Suppressor macrophage treated with lipopolysaccharide for 4 hours (primary cell): Measurements from ENCODE around the gene SEL1L3.
A peak's percentile ranks its signal among the peaks of the same experiment; 100 is the strongest.
"Not testable (repeated sequence)": the region's sequence is repeated elsewhere in the genome, so short reads cannot be mapped to it uniquely, and the experiment has no call there.

Experiments used
- DNase-seq: peaks from one replicate; pipeline ENCODE4 v3.0.0-alpha.2; 2020

The SEL1L3 gene

DNA sequence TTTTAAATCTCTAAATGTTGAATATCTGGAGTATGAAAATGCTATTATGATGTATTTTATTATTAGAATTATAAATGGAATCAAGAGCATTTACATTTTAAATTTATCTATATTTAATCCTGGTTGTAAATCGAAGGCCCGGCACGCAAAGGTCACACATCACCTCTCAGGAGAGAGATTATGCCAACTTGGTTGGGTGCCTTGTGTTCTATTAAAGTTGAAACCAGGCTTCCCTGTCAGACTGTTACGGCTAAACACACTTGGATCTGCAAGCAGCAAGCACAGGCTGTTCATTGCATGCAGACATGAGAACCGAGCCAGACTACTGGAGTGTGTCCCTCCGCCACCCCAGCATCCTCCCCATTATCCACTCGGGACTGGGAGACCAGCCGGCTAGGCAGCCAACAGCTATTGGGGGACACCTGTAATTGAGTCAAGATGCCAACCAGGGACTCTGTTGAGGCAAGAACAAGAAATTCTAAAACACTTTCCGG, 16.4 kb upstream of the SEL1L3 start:
- no peak for DNase-seq

DNA sequence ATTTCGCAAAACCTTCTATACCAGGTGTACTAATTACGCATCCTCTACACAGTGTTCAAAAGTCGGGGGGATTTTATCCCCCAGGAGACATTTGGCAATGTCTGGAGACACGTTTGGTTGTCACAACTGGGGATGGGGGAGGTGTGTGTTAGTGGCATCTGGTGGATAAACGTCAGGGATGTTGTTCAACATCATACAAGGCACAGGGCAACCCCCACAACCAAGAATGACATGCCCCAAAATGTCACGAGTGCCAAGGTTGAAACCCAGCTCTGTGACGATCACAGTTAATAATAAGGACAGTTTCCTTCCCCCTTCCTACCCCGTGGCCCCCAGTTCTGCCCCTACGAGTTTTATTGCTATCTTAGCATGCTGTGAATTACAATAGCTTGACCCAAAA, 15.9 kb upstream of the SEL1L3 start:
- peak; percentile 37 for DNase-seq

DNA sequence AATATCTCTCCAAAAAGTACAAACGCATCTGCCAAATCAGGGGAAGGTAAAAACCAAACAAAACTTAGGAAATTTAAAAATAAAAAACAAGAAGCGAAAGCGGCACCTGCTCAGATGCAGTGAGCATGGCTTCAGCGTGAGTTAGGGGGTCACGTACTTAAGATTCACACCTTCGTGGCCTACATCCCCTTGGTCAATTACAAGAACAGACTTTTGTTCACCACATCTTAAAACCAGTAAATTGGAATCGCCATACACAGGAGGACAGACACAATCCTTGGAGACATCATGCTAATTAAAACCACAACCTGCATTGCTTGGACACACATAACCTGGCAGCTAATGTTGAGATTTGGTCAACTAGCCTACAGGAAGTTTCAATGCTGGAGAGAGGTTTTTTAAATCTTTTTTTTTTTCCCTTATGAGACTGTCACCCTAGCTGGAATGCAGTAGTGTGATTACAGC, 12.5 kb upstream of the SEL1L3 start:
- DNase-seq, result no peak

DNA sequence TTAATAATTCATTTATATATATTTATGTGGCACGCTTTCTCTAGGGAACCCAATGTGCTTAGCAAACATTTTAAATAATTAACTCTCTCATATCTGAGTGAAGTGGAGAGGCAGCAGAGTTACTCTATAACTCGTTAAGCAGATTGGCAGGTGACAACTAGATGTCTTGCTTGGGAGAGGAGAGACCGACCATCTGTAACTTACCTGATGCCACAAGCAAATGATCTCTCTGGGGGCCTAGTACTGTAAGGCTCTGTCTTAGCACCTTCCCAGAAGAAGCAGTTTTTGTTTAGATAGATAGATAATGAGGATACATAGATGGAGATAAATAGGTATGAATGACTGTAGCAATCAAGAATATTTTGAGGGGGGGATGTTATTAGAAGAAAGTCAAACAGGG, 11.9 kb upstream of the SEL1L3 start:
- DNase-seq, result no peak

DNA sequence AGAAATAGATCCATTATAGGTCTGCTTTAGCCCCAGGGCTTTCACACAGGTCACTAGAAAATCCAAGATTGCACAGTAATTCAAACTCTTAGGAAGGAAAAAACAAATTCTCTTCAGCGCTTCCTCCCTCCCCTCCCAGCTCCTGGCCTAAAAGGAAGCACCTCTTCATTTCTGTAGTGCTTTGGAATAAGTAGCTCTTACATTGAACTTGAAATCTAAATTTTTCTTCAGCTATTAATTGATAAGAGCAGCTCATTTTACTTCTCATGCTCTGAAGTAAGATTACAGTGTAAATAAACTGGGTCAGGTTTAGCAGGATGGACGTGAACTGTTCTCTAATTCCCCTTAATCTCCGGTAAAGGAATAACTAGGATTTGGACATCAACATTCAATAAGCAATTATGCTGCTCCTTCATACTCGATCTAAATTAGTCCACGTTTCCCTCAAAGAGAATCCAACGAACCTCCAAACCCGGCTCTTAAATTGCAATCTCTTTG, 10.9 kb upstream of the SEL1L3 start:
- DNase-seq, result no peak

DNA sequence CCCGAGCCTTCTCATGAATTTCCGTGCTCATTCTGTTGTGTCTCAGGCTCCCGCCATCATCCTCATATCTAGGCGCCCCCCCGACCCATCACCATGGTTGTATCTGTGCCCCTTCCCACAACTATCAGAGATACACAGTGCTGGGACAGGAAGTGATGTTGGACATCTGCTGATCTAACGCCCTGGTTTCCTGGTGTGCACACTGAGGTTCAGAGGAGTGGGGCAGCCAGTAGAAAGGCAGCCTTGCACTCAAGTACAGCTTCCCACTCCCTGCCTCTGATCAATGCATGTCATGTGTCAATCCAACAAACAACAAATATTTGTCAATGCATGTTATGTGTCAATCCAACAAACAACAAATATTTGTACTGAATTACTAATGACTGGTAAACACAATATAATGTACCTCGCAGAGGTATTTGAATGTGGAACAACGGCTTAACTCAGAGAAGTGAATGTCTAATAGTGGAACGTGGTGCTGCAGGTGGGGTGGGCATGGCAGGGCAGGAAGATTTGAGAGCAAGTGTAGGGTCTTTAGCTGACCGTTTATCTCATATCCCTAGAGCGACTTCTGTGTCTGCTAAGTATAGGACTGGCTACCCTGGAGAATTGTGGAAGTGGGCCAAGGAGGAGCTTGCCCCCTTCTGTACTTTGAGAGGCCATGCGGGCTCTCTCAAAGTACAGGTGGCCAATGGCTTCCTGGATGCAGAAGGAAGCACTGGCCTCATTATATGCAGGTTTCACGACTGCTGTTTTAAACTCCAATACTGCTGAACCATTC, 10.3 kb upstream of the SEL1L3 start:
- no peak for DNase-seq

DNA sequence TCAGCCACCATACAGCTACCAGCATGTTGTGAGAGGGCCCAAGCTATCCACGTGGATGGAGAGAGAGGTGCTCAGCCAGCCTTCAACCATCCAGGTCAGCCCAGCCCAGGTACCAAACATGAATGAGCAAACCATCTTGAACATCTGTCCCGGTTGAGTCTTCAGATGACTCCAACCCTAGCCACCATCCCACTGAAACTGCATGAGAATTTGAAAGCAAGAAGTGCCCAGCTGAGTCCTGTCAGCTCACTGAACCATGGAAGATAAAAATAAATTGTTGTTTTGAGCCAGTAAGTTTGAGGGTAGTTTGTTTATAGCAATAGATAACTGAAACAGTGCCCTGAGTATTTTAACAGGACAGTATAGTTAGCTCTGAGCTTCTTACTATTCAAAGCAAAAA, 7.3 kb upstream of the SEL1L3 start:
- DNase-seq, result no peak

DNA sequence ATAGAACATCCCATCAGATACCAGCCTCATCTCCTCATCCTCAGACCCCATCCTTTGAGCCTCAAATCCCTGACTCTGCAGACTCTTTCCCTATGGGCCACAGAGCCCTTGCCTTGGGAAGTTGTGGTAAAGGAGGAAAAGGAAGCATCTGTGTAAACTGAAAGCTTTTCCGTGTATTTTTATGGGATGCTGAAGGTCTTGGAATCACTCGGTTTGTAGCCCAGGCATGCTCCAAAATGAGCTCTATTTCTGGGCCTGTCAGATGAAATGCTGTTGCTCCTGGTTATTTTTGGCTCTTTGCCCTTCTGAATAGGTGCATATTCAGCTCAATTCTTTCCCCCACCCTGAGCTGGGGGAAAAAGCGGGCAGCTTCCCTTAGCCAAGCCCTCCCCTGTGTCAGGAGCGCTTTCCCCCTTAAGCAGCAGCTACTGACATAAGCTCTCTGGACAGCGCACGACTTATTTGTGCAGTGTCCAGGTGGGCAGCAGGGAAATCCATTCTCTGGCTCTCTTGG, 5.0 kb upstream of the SEL1L3 start:
- DNase-seq, result no peak

DNA sequence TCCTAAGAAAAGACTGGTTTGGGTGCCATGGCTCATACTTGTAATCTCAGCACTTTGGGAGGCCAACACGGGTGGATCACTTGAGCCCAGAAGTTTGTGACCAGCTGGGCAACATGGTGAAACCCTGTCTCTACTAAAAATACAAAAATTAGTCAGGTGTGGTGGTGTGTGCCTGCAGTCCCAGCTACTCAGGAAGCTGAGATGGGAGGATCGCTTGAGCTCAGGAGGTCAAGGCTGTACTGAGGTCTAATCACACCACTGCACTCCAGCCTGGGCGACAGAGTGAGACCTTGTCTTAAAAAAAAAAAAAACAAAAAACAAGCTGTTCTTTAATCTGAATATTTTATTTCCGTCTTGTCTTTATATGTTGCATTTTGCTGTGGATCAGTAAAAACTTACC, 3.6 kb upstream of the SEL1L3 start:
- not testable (repeated sequence) for DNase-seq

DNA sequence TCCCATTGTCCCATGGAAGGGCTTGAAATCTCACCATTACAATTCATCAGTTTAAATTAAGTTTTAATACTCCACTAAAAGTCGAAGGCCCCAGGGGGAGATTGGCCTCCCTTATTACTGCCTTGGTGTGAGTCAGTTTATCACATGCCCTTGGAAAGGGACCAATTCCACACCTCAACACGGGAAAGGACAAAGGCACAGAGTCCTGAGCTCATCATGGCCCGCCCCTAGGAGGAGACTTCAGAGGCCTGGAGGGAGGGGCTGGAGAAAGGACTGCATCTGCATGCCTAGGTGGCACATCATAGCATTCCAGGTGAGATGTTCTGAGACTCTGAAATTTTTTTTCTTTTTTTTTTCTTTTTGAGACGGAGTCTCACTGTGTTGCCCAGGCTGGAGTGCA, 2.8 kb upstream of the SEL1L3 start:
- DNase-seq, result no peak

DNA sequence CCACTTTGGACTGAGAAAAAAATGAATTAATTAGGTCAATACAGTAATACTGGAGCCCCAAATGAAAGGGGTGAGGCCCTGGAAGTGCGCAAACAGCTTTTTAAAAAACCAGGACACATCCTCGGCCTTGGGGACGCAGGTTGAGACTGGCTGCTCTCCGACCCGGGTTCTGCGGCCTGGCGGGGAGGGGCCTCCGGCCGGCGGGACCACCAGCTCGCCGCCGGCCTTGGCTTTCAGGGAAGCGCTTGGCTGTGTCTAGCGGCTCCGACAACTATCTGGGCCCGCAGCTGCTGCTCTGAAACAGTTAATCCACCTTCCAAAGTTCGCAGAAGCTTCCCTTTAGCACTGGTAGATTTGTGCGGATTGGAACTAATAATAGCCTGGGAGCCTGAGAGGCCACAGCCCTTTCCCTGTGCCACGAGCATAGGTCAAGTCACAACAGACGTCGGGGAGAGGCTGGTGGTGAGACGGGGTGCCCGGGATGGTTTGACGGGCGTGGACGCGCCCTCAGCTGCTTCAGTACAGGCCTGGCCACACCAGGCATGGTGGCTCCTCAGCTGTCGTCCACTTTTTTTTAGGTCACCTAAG, 1.1 kb upstream of the SEL1L3 start:
- no peak for DNase-seq

DNA sequence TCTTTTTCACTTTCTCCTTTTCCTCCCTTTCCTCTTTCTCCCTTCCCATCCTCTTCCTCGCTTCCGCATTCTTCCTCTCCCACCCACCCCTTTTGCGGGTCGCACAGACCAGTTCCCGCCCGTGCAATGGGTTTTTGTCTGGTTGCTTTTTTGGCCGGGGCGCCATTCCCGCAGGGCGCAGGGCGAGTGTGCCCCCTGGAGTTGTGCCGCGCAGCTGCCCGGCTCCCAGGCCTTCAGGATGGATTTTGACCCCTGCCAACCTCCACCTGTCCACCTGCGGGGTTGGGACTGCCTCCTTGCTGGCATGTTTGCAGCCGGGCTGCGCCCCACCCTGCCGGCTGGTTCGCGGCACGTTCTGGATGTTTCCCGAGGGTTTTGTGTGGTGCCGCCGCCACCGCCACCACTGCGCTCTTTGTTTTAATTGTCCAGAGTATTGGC, 578 bp upstream of the SEL1L3 start:
- DNase-seq, result no peak

DNA sequence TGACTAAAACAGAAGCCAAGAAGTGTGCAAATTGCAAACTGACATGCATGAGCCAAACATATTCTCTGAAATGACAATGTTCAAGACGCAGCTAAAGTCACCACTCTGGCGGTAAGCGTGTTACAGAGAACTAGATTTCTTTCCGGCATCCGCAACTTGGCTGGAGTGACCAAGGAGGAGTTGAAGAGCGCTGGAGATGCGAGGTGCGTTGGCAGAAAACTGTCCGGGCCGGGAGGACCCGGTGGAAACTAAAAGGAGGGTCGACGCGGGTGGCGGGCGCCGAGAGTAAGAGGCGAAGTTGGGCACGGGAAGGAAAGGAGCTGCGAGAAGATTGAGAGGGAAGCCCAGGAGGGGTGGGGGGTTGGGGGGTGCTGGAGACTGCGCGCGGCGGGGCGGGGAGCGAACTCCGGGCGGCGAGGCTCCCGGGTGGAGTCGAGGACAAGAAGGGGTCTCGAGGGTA, 807 bp downstream of the SEL1L3 start:
- peak; percentile 75 for DNase-seq

DNA sequence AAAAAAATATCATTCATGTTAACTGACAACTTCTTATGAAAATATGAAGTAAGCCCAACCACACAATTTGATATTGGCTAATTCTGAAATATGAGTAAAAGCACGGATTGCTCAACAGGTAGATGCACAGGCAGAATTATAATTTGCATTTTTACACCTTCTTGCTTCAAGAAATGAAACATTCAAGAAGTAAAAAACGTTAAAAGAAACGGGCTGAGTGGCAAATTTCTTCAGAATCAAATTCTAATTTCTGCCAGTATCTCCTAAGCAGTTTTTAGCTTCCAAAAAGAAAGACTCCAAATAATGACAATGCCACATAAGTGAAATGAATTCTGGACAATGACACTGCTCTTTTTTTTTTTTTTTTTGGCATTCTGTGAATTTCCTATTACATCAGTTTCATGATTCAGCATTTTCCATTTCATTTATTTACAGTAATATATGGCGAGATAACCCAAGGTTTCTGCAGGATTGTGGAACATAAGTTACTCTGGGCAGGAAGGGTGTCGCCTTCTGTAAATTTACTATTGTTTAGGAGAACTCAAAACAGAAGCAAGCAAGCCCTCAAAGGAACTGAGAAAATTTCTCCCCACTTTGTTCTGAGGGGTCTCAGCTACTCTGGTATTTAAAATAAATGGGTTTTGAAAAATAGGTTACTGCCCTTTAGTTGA, 1.4 kb downstream of the SEL1L3 start:
- peak; percentile 58 for DNase-seq

DNA sequence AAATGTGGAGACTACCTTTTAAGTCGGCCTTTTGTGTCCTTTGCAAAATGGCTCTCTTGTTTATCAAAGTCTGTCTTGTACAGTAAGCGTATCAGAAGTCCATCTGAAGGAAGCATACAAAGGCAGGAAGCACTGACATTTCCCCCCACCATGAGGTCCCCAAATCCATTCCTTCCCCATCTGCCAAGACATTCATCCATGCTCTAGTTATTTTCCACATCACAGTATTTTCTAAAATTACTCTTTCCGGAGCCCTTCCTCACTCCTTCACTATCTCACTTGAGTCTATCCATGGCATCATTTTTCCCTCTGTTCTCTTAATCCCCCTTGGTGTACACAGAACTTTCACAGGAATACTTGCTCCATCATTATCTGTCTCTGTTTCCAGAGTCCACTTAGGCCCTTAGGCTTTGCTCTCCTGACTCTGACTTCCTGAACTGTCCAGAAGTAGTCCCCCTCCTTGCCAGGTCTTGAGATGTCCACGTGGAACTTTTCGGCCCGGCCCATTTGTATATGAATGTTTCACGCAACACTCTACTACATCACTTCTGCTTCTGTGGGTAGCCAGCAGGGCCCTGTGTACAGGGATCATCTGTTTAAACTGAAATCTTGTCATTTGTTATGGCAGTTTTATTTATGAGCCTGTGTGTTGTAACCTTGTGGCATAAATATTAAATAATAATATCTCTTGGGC, 2.1 kb downstream of the SEL1L3 start:
- DNase-seq, result peak; percentile 88

DNA sequence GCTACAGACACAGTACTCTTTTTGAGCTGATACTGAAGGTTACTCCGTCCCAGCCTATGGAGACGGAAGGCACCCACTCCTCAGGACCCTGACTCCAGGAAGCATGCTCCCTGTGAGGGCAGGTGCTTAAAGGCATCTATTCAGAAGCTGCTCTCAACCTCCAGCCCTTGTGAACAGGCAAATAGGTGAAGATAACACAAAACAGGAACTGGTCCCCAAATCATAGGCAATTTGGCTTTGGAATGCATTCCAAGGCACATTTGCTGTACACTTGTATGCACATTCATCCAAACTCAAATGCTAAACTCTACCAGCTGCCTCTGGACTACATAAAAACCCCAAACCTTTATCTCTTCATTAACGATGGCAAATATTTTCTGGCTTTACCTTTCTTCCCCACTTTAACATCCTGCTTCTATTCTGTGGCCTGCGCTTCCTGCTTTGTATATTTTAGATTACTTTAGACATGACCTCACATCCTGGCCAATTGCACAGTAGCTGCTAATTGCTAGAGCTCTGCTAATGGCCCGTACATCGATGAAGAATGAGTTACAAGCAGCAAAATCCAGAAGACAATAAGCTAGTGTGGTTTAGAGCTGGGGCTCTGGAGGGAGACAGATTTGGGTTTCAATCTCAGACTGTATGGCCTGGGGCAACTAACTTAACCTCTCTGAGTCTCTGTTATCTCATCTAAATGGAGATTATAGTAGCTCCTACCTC, 3.2 kb downstream of the SEL1L3 start:
- DNase-seq, result no peak

DNA sequence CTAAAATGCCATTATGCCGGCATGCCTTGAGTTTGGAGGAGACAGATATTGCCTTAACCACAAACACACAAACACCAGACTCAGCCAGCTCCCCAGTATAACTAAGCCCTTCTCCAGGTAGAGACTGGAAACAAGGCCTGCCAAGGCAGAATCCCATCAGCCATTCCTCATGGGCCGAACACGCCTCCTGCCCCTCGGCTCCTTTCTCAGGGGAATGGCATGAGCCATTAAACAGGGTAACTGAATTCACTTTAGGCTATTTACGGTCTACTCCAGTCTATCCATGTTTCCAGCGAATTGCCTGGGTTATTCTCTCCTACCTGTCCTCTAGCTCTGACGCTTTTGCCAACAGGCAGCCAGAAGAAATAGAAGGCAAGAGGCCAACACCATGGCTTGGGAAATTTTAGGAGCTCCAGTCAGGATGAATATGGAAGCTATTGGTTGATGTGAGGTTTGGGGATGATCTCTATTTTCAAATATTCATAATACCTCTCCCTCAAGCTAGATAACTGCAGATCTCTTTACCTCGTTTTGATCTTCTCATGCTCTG, 4.9 kb downstream of the SEL1L3 start:
- no peak for DNase-seq

DNA sequence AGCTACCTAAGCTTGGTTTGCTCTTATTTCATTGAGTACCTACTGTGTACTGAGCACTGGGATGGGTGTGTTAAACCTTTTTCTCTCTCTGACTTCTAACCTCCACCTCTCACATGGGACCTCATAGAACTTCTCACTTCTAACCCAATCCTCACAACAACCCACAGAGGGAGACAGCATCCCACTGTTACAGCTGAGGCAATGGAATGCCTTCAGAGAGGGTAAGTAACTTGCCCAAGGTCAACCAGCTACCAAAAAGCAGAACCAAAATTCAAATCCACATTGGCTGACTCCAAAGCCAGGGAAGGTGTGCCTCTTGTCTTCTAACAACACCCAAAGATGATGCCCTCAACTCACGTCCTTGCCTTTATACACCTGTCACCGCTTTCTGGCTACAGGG, 5.4 kb downstream of the SEL1L3 start:
- no peak for DNase-seq

DNA sequence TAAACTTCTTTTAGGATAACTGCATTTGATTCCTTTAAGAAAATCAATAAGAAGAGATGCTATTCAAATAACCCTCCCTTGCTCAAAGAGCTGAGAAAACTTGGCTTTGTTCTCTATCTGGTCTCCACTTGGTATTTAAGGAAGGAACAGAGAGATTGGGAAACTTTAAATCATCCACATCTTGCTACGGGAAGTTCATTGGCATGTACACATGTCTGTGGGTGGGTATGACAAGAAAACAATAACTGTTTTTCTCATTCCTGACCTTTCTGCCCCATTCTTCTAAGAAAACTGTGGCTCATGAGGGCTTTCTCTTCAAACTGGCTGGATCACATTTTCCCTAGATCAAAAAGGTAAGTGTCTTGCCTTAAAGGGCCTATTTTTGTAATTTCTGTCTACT, 6.0 kb downstream of the SEL1L3 start:
- DNase-seq, result peak; percentile 88

DNA sequence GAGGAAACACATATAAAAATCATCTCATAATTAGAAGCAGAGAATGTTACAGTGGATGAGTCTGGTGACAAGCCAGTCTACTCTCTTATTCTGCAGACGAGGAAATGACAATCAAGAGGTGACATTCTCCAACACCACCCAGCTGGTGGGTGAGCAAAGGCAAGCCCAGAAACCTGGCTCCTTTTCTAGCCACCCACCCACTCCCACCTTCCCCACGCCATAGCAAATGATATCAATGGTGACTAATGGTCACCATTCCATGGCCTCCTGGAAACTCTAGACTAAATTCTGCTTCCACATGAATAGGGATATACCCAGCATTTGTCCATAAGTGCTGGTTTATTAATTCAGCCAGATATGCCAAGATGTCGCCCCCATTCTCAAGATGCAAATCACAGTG, 10.7 kb downstream of the SEL1L3 start:
- DNase-seq, result no peak

DNA sequence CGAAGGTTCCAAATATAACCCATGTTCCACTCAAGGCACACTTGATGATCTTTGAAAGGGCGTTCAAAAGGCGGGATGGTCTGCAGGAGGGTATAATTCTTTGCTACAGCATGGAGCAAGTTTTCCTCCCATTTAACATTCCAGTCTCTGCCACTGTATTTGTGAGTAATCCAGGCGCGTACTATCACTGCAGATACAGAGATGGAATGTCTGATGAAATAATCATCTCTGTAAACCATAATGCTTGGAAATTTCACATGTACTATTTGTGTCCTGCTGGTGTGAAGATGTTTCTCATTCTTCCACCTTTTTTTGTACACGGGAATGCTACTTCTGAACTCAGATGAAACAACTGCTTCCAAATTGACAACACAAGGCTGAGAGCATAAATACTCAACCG, 15.5 kb downstream of the SEL1L3 start:
- no peak for DNase-seq
